Measurements from ENCODE around the gene SYTL3.
"Not testable (repeated sequence)": the region's sequence is repeated elsewhere in the genome, so short reads cannot be mapped to it uniquely, and the experiment has no call there.

Gene SYTL3

GRCh38 chr6:158627940-158628211 lies 22.0 kb upstream of the SYTL3 start:
- no peak for DNase-seq (ENCODE audit: extremely low read depth, insufficient read length)
- peaks cover 27% of the 10 kb centered on the region for H3K36me3 ChIP-seq (ENCODE audit: control insufficient read depth, insufficient read depth, low read length)
- no peaks in the 10 kb centered on the region for H3K27me3 ChIP-seq (replicated peaks; ENCODE audit: control insufficient read depth, insufficient read depth, low read length)
- no peak overlapping the region for H3K4me3 ChIP-seq (replicated peaks; ENCODE audit: low read depth, low read length)
- TF ChIP-seq CTCF (IDR thresholded peaks at IDR 0.05; ENCODE audit: insufficient read depth, low read length, poor library complexity, severe bottlenecking): no peak

- DNase-seq (ENCODE audit: extremely low read depth, insufficient read length): no peak
- Histone ChIP-seq H3K4me3 (replicated peaks; ENCODE audit: low read depth, low read length) (no peak overlapping the region), H3K27me3 (replicated peaks; ENCODE audit: control insufficient read depth, insufficient read depth, low read length) (no peaks in the 10 kb centered on the region), H3K36me3 (ENCODE audit: control insufficient read depth, insufficient read depth, low read length) (peaks cover 30% of the 10 kb centered on the region)
- no peak for TF ChIP-seq CTCF (IDR thresholded peaks at IDR 0.05; ENCODE audit: insufficient read depth, low read length, poor library complexity, severe bottlenecking)
These were observed 21.3 kb upstream of the SYTL3 start for GRCh38 chr6:158628542-158628941.

- no peak for DNase-seq (ENCODE audit: extremely low read depth, insufficient read length)
- H3K27me3 ChIP-seq (replicated peaks; ENCODE audit: control insufficient read depth, insufficient read depth, low read length): no peaks in the 10 kb centered on the region
- no peak overlapping the region for H3K4me3 ChIP-seq (replicated peaks; ENCODE audit: low read depth, low read length)
- peak; percentile 25 for TF ChIP-seq CTCF (IDR thresholded peaks at IDR 0.05; ENCODE audit: insufficient read depth, low read length, poor library complexity, severe bottlenecking)
- peaks cover 28% of the 10 kb centered on the region for H3K36me3 ChIP-seq (ENCODE audit: control insufficient read depth, insufficient read depth, low read length)
These were observed 20.3 kb upstream of the SYTL3 start for GRCh38 chr6:158629367-158630221.

- no peak for TF ChIP-seq CTCF (IDR thresholded peaks at IDR 0.05; ENCODE audit: insufficient read depth, low read length, poor library complexity, severe bottlenecking)
- no peaks in the 10 kb centered on the region for H3K27me3 ChIP-seq (replicated peaks; ENCODE audit: control insufficient read depth, insufficient read depth, low read length)
- no peak overlapping the region for H3K4me3 ChIP-seq (replicated peaks; ENCODE audit: low read depth, low read length)
- peaks cover 26% of the 10 kb centered on the region for H3K36me3 ChIP-seq (ENCODE audit: control insufficient read depth, insufficient read depth, low read length)
- no peak for DNase-seq (ENCODE audit: extremely low read depth, insufficient read length)
These were observed 18.8 kb upstream of the SYTL3 start for GRCh38 chr6:158630938-158631616.

GRCh38 chr6:158631678-158632537 lies 17.9 kb upstream of the SYTL3 start:
- no peak for TF ChIP-seq CTCF (IDR thresholded peaks at IDR 0.05; ENCODE audit: insufficient read depth, low read length, poor library complexity, severe bottlenecking)
- Histone ChIP-seq H3K27me3 (replicated peaks; ENCODE audit: control insufficient read depth, insufficient read depth, low read length) (no peaks in the 10 kb centered on the region), H3K4me3 (replicated peaks; ENCODE audit: low read depth, low read length) (no peak overlapping the region), H3K36me3 (ENCODE audit: control insufficient read depth, insufficient read depth, low read length) (peaks cover 27% of the 10 kb centered on the region)
- no peak for DNase-seq (ENCODE audit: extremely low read depth, insufficient read length)

- H3K27me3 ChIP-seq (replicated peaks; ENCODE audit: control insufficient read depth, insufficient read depth, low read length); H3K4me3 ChIP-seq (replicated peaks; ENCODE audit: low read depth, low read length); DNase-seq (ENCODE audit: extremely low read depth, insufficient read length): not testable (repeated sequence)
- H3K36me3 ChIP-seq (ENCODE audit: control insufficient read depth, insufficient read depth, low read length): peaks cover 26% of the 10 kb centered on the region
These were observed 17.2 kb upstream of the SYTL3 start for GRCh38 chr6:158632538-158633119.

Data from GM06990 (cell line).